HepG2 (cell line): ENCODE measurements around the gene TIA1. TPM values are rescaled to one million over a fixed set of nuclear protein-coding genes. Genes with fewer than 3 reads are reported as not detected.

Source experiments
- AKAP8 ChIP-seq: sonication (generic); formaldehyde crosslinking; IDR thresholded peaks from 2 replicates; pipeline ENCODE4 v1.5.1; 2020; ENCODE audit warnings: mild to moderate bottlenecking, missing genetic modification reagents
- ARID3A ChIP-seq: IDR thresholded peaks from 2 replicates; pipeline ENCODE4 v1.6.1; 2012; ENCODE audit warnings: low read depth, low read length, improper control_type of control experiment
- CBX1 ChIP-seq: IDR thresholded peaks from one replicate; pipeline ENCODE4 v1.6.1; 2016; ENCODE audit warnings: antibody characterized with exemption, low read depth
- CENPT ChIP-seq: sonication (generic); formaldehyde crosslinking; IDR thresholded peaks from 2 replicates; pipeline ENCODE4 v1.8.0; 2022; ENCODE audit warnings: low read depth, mild to moderate bottlenecking, moderate library complexity, missing genetic modification reagents
- FLYWCH1 ChIP-seq: sonication (generic); formaldehyde crosslinking; IDR thresholded peaks from 2 replicates; pipeline ENCODE4 v1.8.1; 2023; ENCODE audit warnings: mild to moderate bottlenecking, missing genetic modification reagents
- FOXA3 ChIP-seq: IDR thresholded peaks from 2 replicates; pipeline ENCODE4 v1.6.1; 2016; ENCODE audit warnings: missing genetic modification reagents, missing compliant biosample characterization
- KDM5B ChIP-seq: sonication (generic); formaldehyde crosslinking; IDR thresholded peaks from 2 replicates; pipeline ENCODE4 v1.4.0; 2020; ENCODE audit warnings: missing genetic modification reagents, mild to moderate bottlenecking, borderline replicate concordance
- MLX ChIP-seq: IDR thresholded peaks from 2 replicates; pipeline ENCODE4 v1.6.1; 2016
- PHB2 ChIP-seq: fragments of 450-650 bp; IDR thresholded peaks from 2 replicates; pipeline ENCODE4 v1.6.1; 2018; ENCODE audit not compliant: partially characterized antibody
- SP1 ChIP-seq, 2 experiments: fragments of 450-650 bp in 1 of 2; sonication (generic) in 1 of 2; formaldehyde crosslinking in 1 of 2; IDR thresholded peaks; 2 replicates each; pipeline versions ENCODE4 v1.4.0 to v1.6.1; 2016 to 2020; ENCODE audit warnings: missing genetic modification reagents in 1 of 2
- SRSF9 ChIP-seq: fragments of 200-400 bp; formaldehyde crosslinking; IDR thresholded peaks from 2 replicates; pipeline ENCODE4 v1.6.1; 2018; ENCODE audit warnings: borderline replicate concordance, mild to moderate bottlenecking, low read depth, low read length; ENCODE audit not compliant: insufficient read depth, poor library complexity, severe bottlenecking
- TEAD2 ChIP-seq: sonication (generic); formaldehyde crosslinking; IDR thresholded peaks from 2 replicates; pipeline ENCODE4 v1.9.0; 2021; ENCODE audit warnings: missing genetic modification reagents
- ZNF605 ChIP-seq: sonication (generic); formaldehyde crosslinking; IDR thresholded peaks from 2 replicates; pipeline ENCODE4 v1.8.0; 2022; ENCODE audit warnings: mild to moderate bottlenecking, missing genetic modification reagents
- ZNF629 ChIP-seq: sonication (generic); formaldehyde crosslinking; conservative IDR thresholded peaks from 2 replicates; pipeline ENCODE4 v1.5.0; 2020; ENCODE audit warnings: missing genetic modification reagents
- ZNF740 ChIP-seq: sonication (generic); formaldehyde crosslinking; IDR thresholded peaks from 2 replicates; pipeline ENCODE4 v1.4.0; 2020; ENCODE audit warnings: missing genetic modification reagents
- ZNF75D ChIP-seq: sonication (generic); formaldehyde crosslinking; IDR thresholded peaks from 2 replicates; pipeline ENCODE4 v1.8.1; 2023; ENCODE audit warnings: missing genetic modification reagents, mild to moderate bottlenecking, borderline replicate concordance
- ZNF766 ChIP-seq: sonication (generic); formaldehyde crosslinking; IDR thresholded peaks from 2 replicates; pipeline ENCODE4 v1.5.0; 2020; ENCODE audit warnings: missing genetic modification reagents, borderline replicate concordance
- ZSCAN21 ChIP-seq: sonication (generic); formaldehyde crosslinking; IDR thresholded peaks from 2 replicates; pipeline ENCODE4 v1.8.0; 2022; ENCODE audit warnings: mild to moderate bottlenecking, missing genetic modification reagents, moderate library complexity, borderline replicate concordance
- polyA plus RNA-seq, 8 experiments: library from polyadenylated mRNA; depleted of rRNA in 3 of 8; stranded (reverse) in 7 of 8; unstranded in 1 of 8; fragments of >200 nt; fragmentation: Illumina TruSeq in 4 of 8; extraction: Trizol in 4 of 8; gene quantifications; 2 replicates each; pipeline versions ENCODE4 v1.2.1 to v1.2.3, GENCODE V29; 2011 to 2016; ENCODE audit warnings: low read depth in 4 of 8, missing spikeins in 1 of 8, mixed read lengths in 1 of 8; ENCODE audit not compliant: insufficient read depth in 1 of 8
- total RNA-seq, 5 experiments: library from RNA; depleted of rRNA; stranded (reverse); fragments of >200 nt; fragmentation: Illumina TruSeq; extraction: Trizol; gene quantifications; 2 replicates each; pipeline ENCODE4 v1.2.3, GENCODE V29; 2016; ENCODE audit warnings: low read depth in 1 of 5
- TF ChIP-seq, protein P1 (sequence below): sonication (generic); formaldehyde crosslinking; IDR thresholded peaks from 2 replicates; pipeline ENCODE4 v1.5.0; 2020; ENCODE audit warnings: mild to moderate bottlenecking, missing genetic modification reagents, moderate library complexity
- TF ChIP-seq, protein P2 (sequence below): IDR thresholded peaks from 2 replicates; pipeline ENCODE4 v1.6.1; 2018; ENCODE audit warnings: missing genetic modification reagents
- TF ChIP-seq, protein P3 (sequence below), 2 experiments: sonication (generic) in 1 of 2; formaldehyde crosslinking in 1 of 2; IDR thresholded peaks; 2 replicates each; pipeline versions ENCODE4 v1.4.0 to v1.6.1; 2018 to 2020; ENCODE audit warnings: missing genetic modification reagents in 2 of 2, borderline replicate concordance in 1 of 2, low read depth in 1 of 2, mild to moderate bottlenecking in 1 of 2, missing biosample characterization in 1 of 2

Gene TIA1
- total and polyA plus RNA-seq, 2 of the 13 experiments (the other 11 are each of a cell fraction or from before 2014, with no cell fraction given), result 209 to 319 TPM

GRCh38 chr2:70190418-70191243 is 57.8 kb downstream of the TIA1 start, which contains the start of gene C2orf42 (continued):
- TF ChIP-seq, protein P1, sequence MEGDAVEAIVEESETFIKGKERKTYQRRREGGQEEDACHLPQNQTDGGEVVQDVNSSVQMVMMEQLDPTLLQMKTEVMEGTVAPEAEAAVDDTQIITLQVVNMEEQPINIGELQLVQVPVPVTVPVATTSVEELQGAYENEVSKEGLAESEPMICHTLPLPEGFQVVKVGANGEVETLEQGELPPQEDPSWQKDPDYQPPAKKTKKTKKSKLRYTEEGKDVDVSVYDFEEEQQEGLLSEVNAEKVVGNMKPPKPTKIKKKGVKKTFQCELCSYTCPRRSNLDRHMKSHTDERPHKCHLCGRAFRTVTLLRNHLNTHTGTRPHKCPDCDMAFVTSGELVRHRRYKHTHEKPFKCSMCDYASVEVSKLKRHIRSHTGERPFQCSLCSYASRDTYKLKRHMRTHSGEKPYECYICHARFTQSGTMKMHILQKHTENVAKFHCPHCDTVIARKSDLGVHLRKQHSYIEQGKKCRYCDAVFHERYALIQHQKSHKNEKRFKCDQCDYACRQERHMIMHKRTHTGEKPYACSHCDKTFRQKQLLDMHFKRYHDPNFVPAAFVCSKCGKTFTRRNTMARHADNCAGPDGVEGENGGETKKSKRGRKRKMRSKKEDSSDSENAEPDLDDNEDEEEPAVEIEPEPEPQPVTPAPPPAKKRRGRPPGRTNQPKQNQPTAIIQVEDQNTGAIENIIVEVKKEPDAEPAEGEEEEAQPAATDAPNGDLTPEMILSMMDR (CRISPR knock-in tag), result peak; percentile 54
- TF ChIP-seq SRSF9, result no peak
- TF ChIP-seq AKAP8 (CRISPR knock-in tag), result no peak
- 0 out of 2 replicates have a peak, but pooled peaks have one; percentile 79 for TF ChIP-seq FLYWCH1 (CRISPR knock-in tag)
- TF ChIP-seq, protein P2, sequence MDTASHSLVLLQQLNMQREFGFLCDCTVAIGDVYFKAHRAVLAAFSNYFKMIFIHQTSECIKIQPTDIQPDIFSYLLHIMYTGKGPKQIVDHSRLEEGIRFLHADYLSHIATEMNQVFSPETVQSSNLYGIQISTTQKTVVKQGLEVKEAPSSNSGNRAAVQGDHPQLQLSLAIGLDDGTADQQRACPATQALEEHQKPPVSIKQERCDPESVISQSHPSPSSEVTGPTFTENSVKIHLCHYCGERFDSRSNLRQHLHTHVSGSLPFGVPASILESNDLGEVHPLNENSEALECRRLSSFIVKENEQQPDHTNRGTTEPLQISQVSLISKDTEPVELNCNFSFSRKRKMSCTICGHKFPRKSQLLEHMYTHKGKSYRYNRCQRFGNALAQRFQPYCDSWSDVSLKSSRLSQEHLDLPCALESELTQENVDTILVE (CRISPR knock-in tag), result peak; percentile 94
- TF ChIP-seq MLX, result peak; percentile 71
- TF ChIP-seq, protein P3, sequence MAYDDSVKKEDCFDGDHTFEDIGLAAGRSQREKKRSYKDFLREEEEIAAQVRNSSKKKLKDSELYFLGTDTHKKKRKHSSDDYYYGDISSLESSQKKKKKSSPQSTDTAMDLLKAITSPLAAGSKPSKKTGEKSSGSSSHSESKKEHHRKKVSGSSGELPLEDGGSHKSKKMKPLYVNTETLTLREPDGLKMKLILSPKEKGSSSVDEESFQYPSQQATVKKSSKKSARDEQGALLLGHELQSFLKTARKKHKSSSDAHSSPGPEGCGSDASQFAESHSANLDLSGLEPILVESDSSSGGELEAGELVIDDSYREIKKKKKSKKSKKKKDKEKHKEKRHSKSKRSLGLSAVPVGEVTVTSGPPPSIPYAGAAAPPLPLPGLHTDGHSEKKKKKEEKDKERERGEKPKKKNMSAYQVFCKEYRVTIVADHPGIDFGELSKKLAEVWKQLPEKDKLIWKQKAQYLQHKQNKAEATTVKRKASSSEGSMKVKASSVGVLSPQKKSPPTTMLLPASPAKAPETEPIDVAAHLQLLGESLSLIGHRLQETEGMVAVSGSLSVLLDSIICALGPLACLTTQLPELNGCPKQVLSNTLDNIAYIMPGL (CRISPR knock-in tag; IDR thresholded peaks at IDR 0.05; ENCODE audit: borderline replicate concordance in 1 of 2, low read depth in 1 of 2), result peak; percentile 77; a peak in 2 of 4 replicates
- TF ChIP-seq PHB2, result no peak
- TF ChIP-seq TEAD2 (CRISPR knock-in tag), result no peak
- peak; percentile 39 for TF ChIP-seq FOXA3 (CRISPR knock-in tag)
- no peak for TF ChIP-seq ZNF75D (CRISPR knock-in tag)
- peak; percentile 95 for TF ChIP-seq ZSCAN21
- TF ChIP-seq ARID3A, result no peak
- TF ChIP-seq CENPT, result peak; percentile 79; the same call in 1 of the 2 replicates
- TF ChIP-seq ZNF766, result peak; percentile 86; the same call in 1 of the 2 replicates
- peak; percentile 91; the same call in 1 of the 2 replicates for TF ChIP-seq KDM5B (CRISPR knock-in tag)
- peak; percentile 72; the same call in 1 of the 2 replicates for TF ChIP-seq ZNF740 (CRISPR knock-in tag)
- peak; percentile 94; the same call in 1 of the 2 replicates for TF ChIP-seq ZNF605 (CRISPR knock-in tag)
- TF ChIP-seq CBX1, result peak; percentile 93
- TF ChIP-seq SP1 (IDR thresholded peaks at IDR 0.05), result no peak
- TF ChIP-seq SP1 (CRISPR knock-in tag; IDR thresholded peaks at IDR 0.05), result peak; percentile 96
- peak; percentile 93 for TF ChIP-seq ZNF629 (CRISPR knock-in tag)
